PC-3 (cell line): ENCODE measurements around the gene TTC16. TPM values are rescaled to one million over a fixed set of nuclear protein-coding genes. Genes with fewer than 3 reads are reported as not detected.
A peak's percentile ranks its signal among the peaks of the same experiment; 100 is the strongest.

Experiments used
- ATAC-seq: fragments of 200-7000 bp; cut with Tn5 transposase; 2 replicates; pipeline ENCODE4 v1.9.1; 2020; ENCODE audit warnings: mild to moderate bottlenecking, moderate library complexity
- BruUV-seq: library from RNA; stranded (reverse); fragments of 400-500 nt; replicated peaks from 2 replicates; lab custom pipeline; 2021; lab: Mats Ljungman, UMichigan
- CTCF ChIA-PET: fragments of 300-600 bp; sonication (Branson Sonifier 250); formaldehyde crosslinking; loops from one replicate; lab custom pipeline; 2022; ENCODE audit warnings: antibody characterized with exemption; lab: Charles Lee
- POLR2A ChIA-PET: fragments of 300-600 bp; sonication (Branson Sonifier 250); formaldehyde crosslinking; loops from one replicate; lab custom pipeline; 2022; ENCODE audit warnings: antibody characterized with exemption; ENCODE audit not compliant: unreplicated experiment; lab: Charles Lee
- DNase-seq: peaks from one replicate; pipeline ENCODE4 v3.0.0-alpha.2; 2015
- H2AFZ ChIP-seq: fragments of 300-600 bp; sonication (generic); 2 replicates; pipeline ENCODE4 v1.6.0; 2016; ENCODE audit warnings: antibody characterized with exemption, low read length
- H3F3A ChIP-seq: fragments of 300-600 bp; sonication (generic); one replicate; pipeline ENCODE4 v1.6.0; 2017; ENCODE audit warnings: antibody characterized with exemption, low read length, control low read depth, mild to moderate bottlenecking; ENCODE audit not compliant: unreplicated experiment
- H3K27ac ChIP-seq: fragments of 300-600 bp; sonication (generic); 2 replicates; pipeline ENCODE4 v1.5.1; 2016; ENCODE audit warnings: mild to moderate bottlenecking, low read length
- H3K27me3 ChIP-seq: fragments of 300-600 bp; sonication (generic); 2 replicates; pipeline ENCODE4 v1.6.1; 2016; ENCODE audit warnings: low read length, mixed read lengths
- H3K36me3 ChIP-seq: fragments of 300-600 bp; sonication (generic); 2 replicates; pipeline ENCODE4 v1.6.1; 2016; ENCODE audit warnings: low read depth, mixed run types, low read length, mixed read lengths
- H3K4me1 ChIP-seq: fragments of 300-600 bp; sonication (generic); 2 replicates; pipeline ENCODE4 v1.5.1; 2016; ENCODE audit warnings: low read length; ENCODE audit not compliant: insufficient read depth
- H3K4me2 ChIP-seq: fragments of 300-600 bp; sonication (generic); 2 replicates; pipeline ENCODE4 v1.6.0; 2016; ENCODE audit warnings: low read length
- H3K4me3 ChIP-seq: fragments of 300-600 bp; sonication (generic); 2 replicates; pipeline ENCODE4 v1.5.1; 2016; ENCODE audit warnings: mild to moderate bottlenecking, low read length, mixed read lengths
- H3K79me2 ChIP-seq: fragments of 300-600 bp; sonication (generic); 2 replicates; pipeline ENCODE4 v1.6.1; 2017; ENCODE audit warnings: low read length, mixed read lengths
- H3K9ac ChIP-seq: fragments of 300-600 bp; sonication (generic); 2 replicates; pipeline ENCODE4 v1.6.0; 2016; ENCODE audit warnings: mild to moderate bottlenecking, low read length
- H3K9me2 ChIP-seq: fragments of 300-600 bp; sonication (generic); replicated peaks from 2 replicates; pipeline ENCODE4 v1.6.1; 2016; ENCODE audit warnings: mixed run types, low read length, mixed read lengths
- H3K9me3 ChIP-seq: fragments of 300-600 bp; sonication (generic); 2 replicates; pipeline ENCODE4 v1.6.1; 2016; ENCODE audit warnings: low read length, mixed read lengths
- H4K20me1 ChIP-seq: fragments of 300-600 bp; sonication (generic); 2 replicates; pipeline ENCODE4 v1.6.1; 2016; ENCODE audit warnings: low read length, mixed read lengths
- CTCF ChIP-seq: fragments of 300-600 bp; sonication (generic); conservative IDR thresholded peaks from 2 replicates; pipeline ENCODE4 v1.5.1; 2017; ENCODE audit warnings: antibody characterized with exemption, low read depth, mild to moderate bottlenecking, low read length
- EZH2 ChIP-seq: fragments of 300-600 bp; sonication (generic); IDR thresholded peaks from one replicate; pipeline ENCODE4 v1.6.1; 2017; ENCODE audit warnings: antibody characterized with exemption, mild to moderate bottlenecking, low read length; ENCODE audit not compliant: unreplicated experiment
- EZH2phosphoT487 ChIP-seq: fragments of 300-600 bp; sonication (generic); IDR thresholded peaks from 2 replicates; pipeline ENCODE4 v1.6.1; 2018; ENCODE audit warnings: mild to moderate bottlenecking, antibody characterized with exemption, low read length, borderline replicate concordance
- intact Hi-C: fragments of 100-400 bp; cut with micrococcal nuclease; formaldehyde crosslinking; loops from 2 replicates; pipeline ENCODE4 v1.9.0; 2023
- total RNA-seq: library from RNA; depleted of rRNA; stranded (reverse); fragments of >200 nt; gene quantifications from 2 replicates; pipeline ENCODE4 v1.2.3, GENCODE V29; 2014

Gene TTC16
- total RNA-seq, 1 experiment from 2014 or later = 0.04 TPM

GRCh38 chr9:127714951-127715469 is 869 bp upstream of the TTC16 start:
- Histone ChIP-seq H3K79me2 (peaks cover 16% of the 10 kb centered on the region), H2AFZ (peak overlapping the region; percentile 86), H3K4me1 (peaks cover 5% of the 10 kb centered on the region; the same call in 1 of the 2 replicates), H4K20me1 (no peaks in the 10 kb centered on the region), H3K9ac (peak overlapping the region; percentile 83), H3K9me2 (no peaks in the 10 kb centered on the region), H3K27ac (peak overlapping the region; percentile 21; the same call in 1 of the 2 replicates), H3K4me3 (peak overlapping the region; percentile 97), H3K27me3 (no peaks in the 10 kb centered on the region), H3K4me2 (peak overlapping the region; percentile 98), H3K36me3 (no peaks in the 10 kb centered on the region), H3K9me3 (no peaks in the 10 kb centered on the region), H3F3A (no peaks in the 10 kb centered on the region)
- peak; percentile 64 for TF ChIP-seq EZH2phosphoT487
- TF ChIP-seq EZH2 = no peak
- no TSS peak for BruUV-seq
- intact Hi-C loops = no loop called here
- DNase-seq (no peak), ATAC-seq (peak; percentile 52)
- ChIA-PET CTCF (interaction anchor here (1.0 to 1.1 kb wide), 2 partner anchors 20 kb away, joined by 3 to 7 read pairs; partner anchors contain the start of gene TOR2A), POLR2A (no interaction called here)

- TF ChIP-seq CTCF (no peak), EZH2phosphoT487 (no peak), EZH2 (no peak)
- Histone ChIP-seq H2AFZ (peak overlapping the region; percentile 86; the same call in 1 of the 2 replicates), H3K79me2 (peaks cover 16% of the 10 kb centered on the region), H3K4me1 (peaks cover 11% of the 10 kb centered on the region), H3K27me3 (no peaks in the 10 kb centered on the region), H3K4me3 (peak overlapping the region; percentile 97; the same call in 1 of the 2 replicates), H3K4me2 (peak overlapping the region; percentile 98), H3K9me3 (no peaks in the 10 kb centered on the region), H3K9me2 (no peaks in the 10 kb centered on the region), H3K36me3 (no peaks in the 10 kb centered on the region), H4K20me1 (no peaks in the 10 kb centered on the region), H3K27ac (no peak overlapping the region), H3K9ac (no peak overlapping the region), H3F3A (no peaks in the 10 kb centered on the region)
- no peak for DNase-seq
- CTCF ChIA-PET = no interaction called here
- no peak for ATAC-seq
- no TSS peak for BruUV-seq
- POLR2A ChIA-PET = interaction anchor here (0.5 kb wide), 1 partner anchor 14 kb away, joined by 7 read pairs; no protein-coding TSS in a partner anchor
- intact Hi-C loops = no loop called here
These were observed 533 bp downstream of the TTC16 start for GRCh38 chr9:127716412-127716811.

GRCh38 chr9:127717766-127718165 is 1.9 kb downstream of the TTC16 start:
- Histone ChIP-seq H2AFZ (no peak overlapping the region), H3F3A (no peaks in the 10 kb centered on the region), H3K79me2 (peaks cover 16% of the 10 kb centered on the region), H3K27me3 (no peaks in the 10 kb centered on the region), H3K4me3 (no peak overlapping the region), H3K9me3 (no peaks in the 10 kb centered on the region), H3K9ac (no peak overlapping the region), H4K20me1 (no peaks in the 10 kb centered on the region), H3K27ac (no peak overlapping the region), H3K4me2 (no peak overlapping the region), H3K4me1 (peaks cover 20% of the 10 kb centered on the region), H3K9me2 (no peaks in the 10 kb centered on the region), H3K36me3 (no peaks in the 10 kb centered on the region)
- ATAC-seq = no peak
- ChIA-PET CTCF (no interaction called here), POLR2A (no interaction called here)
- intact Hi-C loops = no loop called here
- BruUV-seq = no TSS peak
- DNase-seq = no peak
- TF ChIP-seq EZH2 = no peak
- TF ChIP-seq CTCF = no peak
- TF ChIP-seq EZH2phosphoT487 = no peak
